Measurements from ENCODE around the gene IKZF3. TPM values are rescaled to one million over a fixed set of nuclear protein-coding genes. Genes with fewer than 3 reads are reported as not detected.

IKZF3 gene
- total and polyA plus RNA-seq, 8 donors: 0.12 to 1.2 (median 0.61) TPM

DNA sequence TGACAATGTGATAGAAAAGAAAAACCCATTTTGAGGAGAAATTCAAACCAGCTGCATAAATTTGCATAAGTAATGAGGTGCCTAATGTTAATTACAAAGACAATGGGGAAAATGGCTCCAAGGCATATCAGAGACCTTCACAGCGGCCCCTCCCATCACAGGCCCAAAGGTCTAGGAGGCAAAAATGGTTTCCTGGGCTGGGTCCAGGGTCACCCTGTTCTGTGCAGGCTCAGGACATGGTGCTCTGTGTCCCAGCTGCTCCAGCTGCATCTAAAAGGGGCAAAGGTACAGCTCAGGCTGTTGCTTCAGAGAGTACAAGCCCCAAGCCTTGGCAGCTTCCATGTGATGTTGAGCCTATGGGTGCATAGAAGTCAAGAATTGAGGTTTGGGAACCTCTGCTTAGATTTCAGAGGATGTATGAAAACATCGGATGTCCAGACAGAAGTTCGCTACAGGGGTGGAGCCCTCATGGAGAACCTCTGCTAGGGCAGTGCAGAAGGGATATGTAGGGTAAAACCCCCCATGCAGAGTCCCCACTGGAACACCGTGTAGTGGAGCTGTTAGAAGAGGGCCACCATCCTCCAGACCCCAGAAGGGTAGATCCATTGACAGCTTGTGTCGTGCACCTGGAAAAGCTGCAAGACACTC, 40.6 kb downstream of the IKZF3 start:
- intact Hi-C loops (cut with DNase I): no loop called here

DNA sequence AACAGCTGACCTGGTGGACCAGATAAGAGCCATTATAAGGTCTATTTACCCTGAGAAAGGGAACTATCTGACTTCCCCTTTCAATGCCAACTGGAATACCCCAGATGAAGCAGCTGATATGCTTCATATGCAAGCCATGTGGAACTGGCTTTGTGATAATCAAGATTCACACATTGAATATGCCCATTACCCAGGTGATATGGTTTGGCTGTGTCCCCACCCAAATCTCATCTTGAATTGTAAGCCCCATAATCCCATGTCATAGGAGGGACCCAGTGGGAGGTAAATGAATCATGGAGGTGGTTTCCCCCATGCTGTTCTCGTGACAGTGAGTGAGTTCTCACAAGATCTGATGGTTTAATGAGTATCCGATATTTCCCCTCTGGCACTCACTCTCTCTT, 42.1 kb downstream of the IKZF3 start:
- no peak for FAIRE-seq
- TF ChIP-seq, protein P1, sequence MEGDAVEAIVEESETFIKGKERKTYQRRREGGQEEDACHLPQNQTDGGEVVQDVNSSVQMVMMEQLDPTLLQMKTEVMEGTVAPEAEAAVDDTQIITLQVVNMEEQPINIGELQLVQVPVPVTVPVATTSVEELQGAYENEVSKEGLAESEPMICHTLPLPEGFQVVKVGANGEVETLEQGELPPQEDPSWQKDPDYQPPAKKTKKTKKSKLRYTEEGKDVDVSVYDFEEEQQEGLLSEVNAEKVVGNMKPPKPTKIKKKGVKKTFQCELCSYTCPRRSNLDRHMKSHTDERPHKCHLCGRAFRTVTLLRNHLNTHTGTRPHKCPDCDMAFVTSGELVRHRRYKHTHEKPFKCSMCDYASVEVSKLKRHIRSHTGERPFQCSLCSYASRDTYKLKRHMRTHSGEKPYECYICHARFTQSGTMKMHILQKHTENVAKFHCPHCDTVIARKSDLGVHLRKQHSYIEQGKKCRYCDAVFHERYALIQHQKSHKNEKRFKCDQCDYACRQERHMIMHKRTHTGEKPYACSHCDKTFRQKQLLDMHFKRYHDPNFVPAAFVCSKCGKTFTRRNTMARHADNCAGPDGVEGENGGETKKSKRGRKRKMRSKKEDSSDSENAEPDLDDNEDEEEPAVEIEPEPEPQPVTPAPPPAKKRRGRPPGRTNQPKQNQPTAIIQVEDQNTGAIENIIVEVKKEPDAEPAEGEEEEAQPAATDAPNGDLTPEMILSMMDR (IDR thresholded peaks at IDR 0.05): no peak
- no peak for DNase-seq
- intact Hi-C loops (cut with DNase I): no loop called here
- H3K4me3 ChIP-seq: no peak overlapping the region
- no peak for ATAC-seq
- H3K27ac ChIP-seq: no peak overlapping the region
- H3K9me3 ChIP-seq: no peaks in the 10 kb centered on the region
- no peaks in the 10 kb centered on the region for H3K36me3 ChIP-seq
- H3K4me1 ChIP-seq: no peaks in the 10 kb centered on the region
- WGBS, 2 donors: 83 to 89% methylated on average over 2 of the region's 2 CpGs
- no peaks in the 10 kb centered on the region for H3K27me3 ChIP-seq

More for the DNA sequence above, 40.6 kb downstream of the IKZF3 start:
- TF ChIP-seq, protein P1 (IDR thresholded peaks at IDR 0.05): no peak
- Histone ChIP-seq H3K27ac (no peak overlapping the region), H3K4me3 (no peak overlapping the region), H3K27me3 (no peaks in the 10 kb centered on the region), H3K36me3 (no peaks in the 10 kb centered on the region), H3K4me1 (no peaks in the 10 kb centered on the region), H3K9me3 (no peaks in the 10 kb centered on the region)
- DNase-seq (no peak), ATAC-seq (no peak), FAIRE-seq (no peak)
- WGBS, 2 donors: 84 to 91% methylated on average over 5 of the region's 5 CpGs

DNA sequence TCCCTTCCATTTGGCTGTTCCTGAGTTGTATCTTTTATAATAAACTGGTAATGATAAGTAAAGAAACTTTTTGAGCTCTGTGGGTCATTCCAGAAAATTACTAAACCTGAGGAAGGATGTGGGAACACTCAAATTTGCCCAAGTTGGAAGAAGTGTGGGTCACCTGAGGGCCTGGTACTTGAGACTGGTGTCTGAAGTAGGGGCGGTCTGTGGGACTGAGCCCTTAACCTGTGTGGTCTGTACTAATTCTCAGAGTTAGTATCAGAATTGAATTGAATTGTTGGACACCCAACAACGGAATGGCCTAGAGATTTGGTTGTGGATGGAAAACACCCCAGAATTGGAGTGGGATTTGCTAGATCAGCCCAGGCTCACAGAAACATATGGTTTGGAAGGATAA, 43.1 kb downstream of the IKZF3 start:
- TF ChIP-seq, protein P1 (IDR thresholded peaks at IDR 0.05): no peak
- FAIRE-seq: no peak

DNA sequence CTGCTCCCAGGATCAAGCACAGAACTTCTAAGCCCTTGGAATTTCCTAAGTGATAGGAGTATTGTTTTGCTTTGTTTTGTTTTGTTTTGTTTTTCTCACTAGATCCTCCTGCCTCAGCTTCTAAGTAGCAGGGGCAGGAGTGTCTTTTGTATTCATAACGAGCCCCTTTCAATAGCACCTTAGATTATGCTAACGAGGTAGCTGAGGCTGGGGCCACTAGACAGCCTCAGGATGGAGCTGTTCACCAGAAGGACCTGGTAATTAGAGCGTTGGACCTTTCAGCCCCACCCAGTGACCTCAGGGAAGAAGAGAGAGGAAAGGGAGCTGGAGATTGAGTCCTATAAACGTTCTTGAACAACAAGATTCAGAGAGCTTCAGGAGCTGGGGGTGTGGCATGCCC, 43.6 kb downstream of the IKZF3 start:
- Histone ChIP-seq H3K9me3 (no peaks in the 10 kb centered on the region), H3K36me3 (no peaks in the 10 kb centered on the region), H3K4me3 (no peak overlapping the region), H3K27ac (no peak overlapping the region), H3K4me1 (no peaks in the 10 kb centered on the region), H3K27me3 (no peaks in the 10 kb centered on the region)
- ATAC-seq (no peak), FAIRE-seq (no peak), DNase-seq (no peak)
- intact Hi-C loops (cut with DNase I): no loop called here
- TF ChIP-seq, protein P1 (IDR thresholded peaks at IDR 0.05): no peak
- 32 to 33% methylated on average over 4 of the region's 4 CpGs for whole genome bisulfite sequencing, 2 donors

More for the DNA sequence above, 43.1 kb downstream of the IKZF3 start:
- Histone ChIP-seq H3K27ac (no peak overlapping the region), H3K4me1 (no peaks in the 10 kb centered on the region), H3K9me3 (no peaks in the 10 kb centered on the region), H3K36me3 (no peaks in the 10 kb centered on the region), H3K27me3 (no peaks in the 10 kb centered on the region), H3K4me3 (no peak overlapping the region)
- ATAC-seq (no peak), DNase-seq (no peak)
- intact Hi-C loops (cut with DNase I): no loop called here
- WGBS, 2 donors: 87 to 90% methylated on average over 2 of the region's 2 CpGs

DNA sequence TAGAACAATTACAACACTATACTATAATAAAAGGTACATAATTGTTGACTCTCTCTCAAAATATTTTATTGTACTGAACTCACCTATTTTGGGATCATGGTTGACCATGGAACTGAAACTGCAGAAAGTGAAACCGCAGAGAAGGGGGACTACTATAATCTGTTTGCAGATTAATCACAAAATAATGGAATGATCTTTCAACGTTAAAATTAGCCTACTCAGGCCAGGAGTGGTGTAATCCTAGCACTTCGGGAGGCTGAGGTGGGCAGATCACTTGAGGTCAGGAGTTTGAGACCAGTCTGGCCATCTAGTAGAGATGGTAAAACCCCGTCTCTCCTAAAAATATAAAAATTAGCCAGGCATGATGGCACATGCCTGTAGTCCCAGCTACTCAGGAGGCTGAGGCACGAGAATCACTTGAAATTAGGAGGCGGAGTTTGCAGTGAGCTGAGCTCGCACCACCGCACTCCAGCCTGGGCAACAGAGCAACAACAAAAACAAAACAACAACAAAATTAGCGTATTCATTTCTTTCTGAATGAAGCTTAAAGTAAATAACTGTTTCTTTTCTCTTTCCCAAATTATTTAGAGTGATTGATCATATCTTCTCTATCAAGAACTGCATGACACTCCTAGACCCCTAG, 45.6 kb downstream of the IKZF3 start:
- Histone ChIP-seq H3K4me1 (no peaks in the 10 kb centered on the region), H3K4me3 (no peak overlapping the region), H3K27me3 (no peaks in the 10 kb centered on the region), H3K27ac (no peak overlapping the region), H3K9me3 (no peaks in the 10 kb centered on the region), H3K36me3 (no peaks in the 10 kb centered on the region)
- FAIRE-seq (no peak), ATAC-seq (no peak), DNase-seq (no peak)
- WGBS, 2 donors: 73 to 75% methylated on average over 9 of the region's 9 CpGs
- intact Hi-C loops (cut with DNase I): no loop called here
- TF ChIP-seq, protein P1 (IDR thresholded peaks at IDR 0.05): no peak
